Stimulated activated CD4-positive, alpha-beta T cell treated with anti-CD3 and anti-CD28 coated beads, Interleukin-15, amount 100 ng/mL, for 24 hours (primary cell): ENCODE data around the gene VAMP8.
"Not testable (repeated sequence)": the region's sequence is repeated elsewhere in the genome, so short reads cannot be mapped to it uniquely, and the experiment has no call there.

ENCODE experiments used
- DNase-seq: peaks from one replicate; pipeline ENCODE4 v3.0.0-alpha.2; 2020

VAMP8 gene

GRCh38 chr2:85583667-85584353, 6.4 kb downstream of the VAMP8 start:
- peak; percentile 58 for DNase-seq

GRCh38 chr2:85584354-85584856, 7.0 kb downstream of the VAMP8 start, which contains the start of gene VAMP5:
Gene VAMP5, plus strand, starts transcription at chr2:85584431. Its CDS starts 60 bp downstream, at chr2:85584491.
- peak; percentile 34 for DNase-seq

- peak; percentile 44 for DNase-seq
Measured at GRCh38 chr2:85584857-85585780, 7.7 kb downstream of the VAMP8 start.

- DNase-seq, result no peak
Measured at GRCh38 chr2:85585781-85586105, 8.4 kb downstream of the VAMP8 start.

- no peak for DNase-seq
Measured at GRCh38 chr2:85588236-85588635, 10.8 kb downstream of the VAMP8 start.

- no peak for DNase-seq
Measured at GRCh38 chr2:85588645-85589044, 11.3 kb downstream of the VAMP8 start.

GRCh38 chr2:85589181-85589580, 11.8 kb downstream of the VAMP8 start:
- no peak for DNase-seq

GRCh38 chr2:85589982-85590791, 12.8 kb downstream of the VAMP8 start:
- DNase-seq, result no peak

- no peak for DNase-seq
Measured at GRCh38 chr2:85590950-85591349, 13.6 kb downstream of the VAMP8 start.

- DNase-seq, result no peak
Measured at GRCh38 chr2:85591563-85591962, 14.2 kb downstream of the VAMP8 start.

- DNase-seq, result not testable (repeated sequence)
Measured at GRCh38 chr2:85592299-85592698, 14.9 kb downstream of the VAMP8 start.

GRCh38 chr2:85593023-85593422, 15.6 kb downstream of the VAMP8 start:
- no peak for DNase-seq

GRCh38 chr2:85594715-85595300, 17.4 kb downstream of the VAMP8 start:
- DNase-seq, result no peak

GRCh38 chr2:85595301-85596025, 18.1 kb downstream of the VAMP8 start, which contains the start of gene RNF181:
Gene RNF181, plus strand, starts transcription at chr2:85595745. Its CDS starts 19 bp downstream, at chr2:85595764.
- DNase-seq, result peak; percentile 93

- DNase-seq, result peak; percentile 55
Measured at GRCh38 chr2:85596026-85596333, 18.6 kb downstream of the VAMP8 start.

GRCh38 chr2:85596486-85597143, 19.2 kb downstream of the VAMP8 start:
- DNase-seq, result no peak

GRCh38 chr2:85597241-85597640, 19.9 kb downstream of the VAMP8 start:
- DNase-seq, result no peak

GRCh38 chr2:85598594-85599340, 21.4 kb downstream of the VAMP8 start:
- DNase-seq, result no peak

- DNase-seq, result no peak
Measured at GRCh38 chr2:85599468-85600234, 22.3 kb downstream of the VAMP8 start.

- DNase-seq, result no peak
Measured at GRCh38 chr2:85600235-85600575, 22.8 kb downstream of the VAMP8 start.
